Activated B cell treated with CpG ODN at 0.5 μM for 24 hours (primary cell): ENCODE data around the gene CFAP20DC. TPM values are rescaled to one million over a fixed set of nuclear protein-coding genes. Genes with fewer than 3 reads are reported as not detected.

Experiments used
- ATAC-seq: fragments of 200-7000 bp; cut with Tn5 transposase; one replicate; pipeline ENCODE4 v1.10.0; 2021; ENCODE audit warnings: low read depth, mild to moderate bottlenecking, moderate library complexity
- CTCF ChIA-PET: fragments of 350-600 bp; sonication (Branson Sonifier 250); formaldehyde crosslinking; loops from one replicate; lab custom pipeline; 2021; ENCODE audit warnings: antibody characterized with exemption; lab: Charles Lee
- POLR2A ChIA-PET: fragments of 350-600 bp; sonication (Branson Sonifier 250); formaldehyde crosslinking; loops from one replicate; lab custom pipeline; 2021; ENCODE audit warnings: antibody characterized with exemption; lab: Charles Lee
- DNase-seq: peaks from one replicate; pipeline ENCODE4 v3.0.0; 2022
- H3K27ac Mint-ChIP-seq: one replicate; pipeline ENCODE4 v1.8.0; 2020; ENCODE audit warnings: mixed read lengths
- H3K27me3 Mint-ChIP-seq: one replicate; pipeline ENCODE4 v1.8.0; 2021; ENCODE audit warnings: mixed read lengths
- H3K36me3 Mint-ChIP-seq: one replicate; pipeline ENCODE4 v1.8.0; 2021; ENCODE audit warnings: low read depth, mixed read lengths
- H3K4me1 Mint-ChIP-seq: one replicate; pipeline ENCODE4 v1.8.0; 2021; ENCODE audit warnings: mixed read lengths
- H3K4me3 Mint-ChIP-seq: one replicate; pipeline ENCODE4 v1.8.0; 2020; ENCODE audit warnings: mild to moderate bottlenecking, mixed read lengths
- H3K9me3 Mint-ChIP-seq: one replicate; pipeline ENCODE4 v1.8.0; 2020; ENCODE audit warnings: mixed read lengths
- intact Hi-C: fragments of 100-400 bp; cut with micrococcal nuclease; formaldehyde crosslinking; loops from one replicate; pipeline ENCODE4 v1.15.1; 2024
- total RNA-seq: library from RNA; stranded (reverse); gene quantifications from 2 replicates; pipeline ENCODE4 v1.2.3, GENCODE V29; 2022
- TF ChIP-seq, protein P1 (sequence below): fragments of 200-600 bp; IDR thresholded peaks from one replicate; pipeline ENCODE4 v1.8.0; 2022; ENCODE audit warnings: antibody characterized with exemption, mild to moderate bottlenecking

The CFAP20DC gene
- total RNA-seq, 1 donor from 2014 or later, result 1.6 TPM

DNA sequence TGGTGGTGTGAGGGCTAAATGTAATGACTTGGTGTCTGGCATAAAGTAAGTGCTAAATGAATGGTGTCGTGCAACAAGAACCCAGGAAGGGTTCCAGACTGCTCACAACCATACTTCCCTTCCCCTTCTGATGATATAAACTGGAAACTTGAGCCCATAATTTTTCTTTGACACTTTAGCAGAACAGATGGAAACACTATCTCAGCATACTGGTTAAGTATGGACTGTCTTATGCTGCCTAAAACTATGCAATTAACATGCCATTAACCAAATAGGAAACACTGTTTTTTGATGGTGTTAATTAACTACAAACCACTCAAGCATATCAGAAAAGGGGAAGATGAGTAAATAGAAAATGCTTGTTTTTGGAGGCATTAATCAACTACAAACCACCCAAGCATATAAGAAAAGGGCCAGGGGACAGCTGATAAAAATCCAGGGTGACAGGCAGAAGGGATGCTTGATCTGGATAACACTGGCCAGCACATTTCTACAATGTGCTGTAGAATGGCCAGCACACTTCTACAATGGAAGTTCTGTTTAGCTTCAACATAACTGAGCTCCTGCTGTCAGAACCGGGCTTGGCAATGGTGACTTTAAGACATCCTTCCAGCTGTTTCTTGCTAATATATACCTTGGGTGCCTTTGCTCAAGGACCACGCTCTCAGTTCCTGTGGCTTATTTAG is 297.8 kb downstream of the CFAP20DC start:
- DNase-seq (no peak), ATAC-seq (no peak)
- ChIA-PET POLR2A (no interaction called here), CTCF (no interaction called here)
- no peaks in the 10 kb centered on the region for H3K36me3 Mint-ChIP-seq
- TF ChIP-seq, protein P1, sequence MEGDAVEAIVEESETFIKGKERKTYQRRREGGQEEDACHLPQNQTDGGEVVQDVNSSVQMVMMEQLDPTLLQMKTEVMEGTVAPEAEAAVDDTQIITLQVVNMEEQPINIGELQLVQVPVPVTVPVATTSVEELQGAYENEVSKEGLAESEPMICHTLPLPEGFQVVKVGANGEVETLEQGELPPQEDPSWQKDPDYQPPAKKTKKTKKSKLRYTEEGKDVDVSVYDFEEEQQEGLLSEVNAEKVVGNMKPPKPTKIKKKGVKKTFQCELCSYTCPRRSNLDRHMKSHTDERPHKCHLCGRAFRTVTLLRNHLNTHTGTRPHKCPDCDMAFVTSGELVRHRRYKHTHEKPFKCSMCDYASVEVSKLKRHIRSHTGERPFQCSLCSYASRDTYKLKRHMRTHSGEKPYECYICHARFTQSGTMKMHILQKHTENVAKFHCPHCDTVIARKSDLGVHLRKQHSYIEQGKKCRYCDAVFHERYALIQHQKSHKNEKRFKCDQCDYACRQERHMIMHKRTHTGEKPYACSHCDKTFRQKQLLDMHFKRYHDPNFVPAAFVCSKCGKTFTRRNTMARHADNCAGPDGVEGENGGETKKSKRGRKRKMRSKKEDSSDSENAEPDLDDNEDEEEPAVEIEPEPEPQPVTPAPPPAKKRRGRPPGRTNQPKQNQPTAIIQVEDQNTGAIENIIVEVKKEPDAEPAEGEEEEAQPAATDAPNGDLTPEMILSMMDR, result no peak
- intact Hi-C loops, result no loop called here
- H3K4me1 Mint-ChIP-seq, result no peaks in the 10 kb centered on the region
- H3K4me3 Mint-ChIP-seq, result no peak overlapping the region
- no peaks in the 10 kb centered on the region for H3K27me3 Mint-ChIP-seq
- no peak overlapping the region for H3K27ac Mint-ChIP-seq
- H3K9me3 Mint-ChIP-seq, result no peaks in the 10 kb centered on the region

DNA sequence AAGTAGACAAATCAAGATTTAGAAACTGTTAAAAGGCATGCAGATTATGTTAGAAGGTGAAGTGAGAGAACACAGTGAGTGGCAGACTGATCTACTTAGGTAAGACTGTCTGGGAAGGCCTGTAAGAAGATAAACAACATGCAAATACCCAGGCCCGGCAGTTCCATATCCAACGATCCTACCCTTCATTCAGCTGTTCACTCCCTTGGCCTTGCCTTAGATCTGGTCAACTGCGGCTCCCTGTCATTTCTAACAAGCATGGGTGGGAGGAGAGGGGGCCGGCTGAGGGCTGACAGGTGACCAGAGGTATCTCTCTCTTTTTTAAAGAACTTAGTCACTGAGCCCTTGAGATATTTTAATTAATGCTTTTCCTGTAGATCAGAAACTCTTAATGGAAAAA is 298.6 kb downstream of the CFAP20DC start:
- H3K27ac Mint-ChIP-seq, result no peak overlapping the region
- intact Hi-C loops, result no loop called here
- CTCF ChIA-PET, result no interaction called here
- DNase-seq (no peak), ATAC-seq (no peak)
- TF ChIP-seq, protein P1, result no peak
- H3K4me1 Mint-ChIP-seq, result no peaks in the 10 kb centered on the region
- POLR2A ChIA-PET, result no interaction called here
- H3K4me3 Mint-ChIP-seq, result no peak overlapping the region
- no peaks in the 10 kb centered on the region for H3K36me3 Mint-ChIP-seq
- no peaks in the 10 kb centered on the region for H3K9me3 Mint-ChIP-seq
- H3K27me3 Mint-ChIP-seq, result no peaks in the 10 kb centered on the region

DNA sequence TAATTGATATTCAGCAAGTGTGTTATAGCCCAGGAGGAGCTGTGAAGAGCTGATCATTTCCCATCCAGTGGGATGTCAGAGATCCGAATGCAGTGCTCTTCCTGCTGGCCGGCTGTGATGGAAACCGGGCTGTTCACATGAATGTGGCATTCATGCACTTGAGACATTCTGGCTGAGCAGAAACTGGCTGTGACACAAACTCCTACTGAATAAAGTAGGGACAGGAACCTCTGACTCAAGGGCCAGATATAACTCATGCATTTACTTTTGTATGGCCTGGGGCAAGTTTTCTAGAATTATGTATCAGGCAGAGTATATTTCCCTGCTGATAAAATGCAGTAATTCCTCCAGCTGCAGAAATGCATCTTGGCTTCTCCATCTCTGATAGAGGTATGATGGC is 299.9 kb downstream of the CFAP20DC start:
- intact Hi-C loops, result no loop called here
- TF ChIP-seq, protein P1, result no peak
- peaks cover 3% of the 10 kb centered on the region for H3K27me3 Mint-ChIP-seq
- CTCF ChIA-PET, result no interaction called here
- H3K27ac Mint-ChIP-seq, result no peak overlapping the region
- no peak for DNase-seq
- POLR2A ChIA-PET, result no interaction called here
- ATAC-seq, result no peak
- H3K4me1 Mint-ChIP-seq, result no peaks in the 10 kb centered on the region
- no peaks in the 10 kb centered on the region for H3K9me3 Mint-ChIP-seq
- H3K36me3 Mint-ChIP-seq, result no peaks in the 10 kb centered on the region
- no peak overlapping the region for H3K4me3 Mint-ChIP-seq

DNA sequence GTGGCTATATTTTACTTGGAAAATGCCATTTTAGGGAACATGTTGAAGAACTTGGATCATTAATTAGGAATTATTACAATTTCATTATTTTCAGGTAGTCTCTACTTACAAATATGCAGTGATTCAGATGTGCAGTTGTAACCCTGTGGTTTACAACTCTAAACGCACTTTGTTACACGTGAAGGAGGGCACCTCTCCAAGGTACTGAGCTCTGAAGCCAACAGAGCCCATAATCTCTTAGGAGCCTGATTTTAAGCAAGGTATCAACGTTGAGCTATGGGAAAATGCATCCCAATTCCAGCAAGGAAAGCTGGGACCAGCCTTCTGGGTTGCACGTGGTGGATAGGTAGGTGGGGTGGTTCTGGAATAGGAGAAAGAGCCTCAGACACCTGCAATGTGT is 301.8 kb downstream of the CFAP20DC start:
- Mint-ChIP-seq H3K4me3 (no peak overlapping the region), H3K36me3 (no peaks in the 10 kb centered on the region), H3K9me3 (no peaks in the 10 kb centered on the region), H3K27ac (no peak overlapping the region), H3K27me3 (peaks cover 3% of the 10 kb centered on the region), H3K4me1 (no peaks in the 10 kb centered on the region)
- no peak for ATAC-seq
- intact Hi-C loops, result no loop called here
- no peak for DNase-seq
- POLR2A ChIA-PET, result no interaction called here
- CTCF ChIA-PET, result no interaction called here
- TF ChIP-seq, protein P1, result no peak

DNA sequence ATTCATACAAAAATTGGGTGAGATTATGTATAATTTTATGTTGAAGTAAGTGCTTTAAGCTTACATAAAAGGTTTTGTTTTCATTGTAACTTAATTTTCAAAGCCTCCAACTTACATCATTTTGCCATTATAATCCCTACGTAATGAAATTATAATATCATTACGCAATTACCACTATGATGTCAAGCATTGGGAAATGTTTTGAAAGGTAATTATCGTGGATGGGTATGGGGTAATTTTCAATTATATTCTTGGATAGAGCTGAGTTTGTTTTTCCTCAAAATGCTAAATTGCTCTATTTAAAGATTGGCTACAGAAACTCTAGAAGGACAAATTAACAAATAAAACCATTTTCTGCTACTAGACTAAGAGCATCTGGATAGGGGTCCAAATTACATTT is 303.1 kb downstream of the CFAP20DC start:
- H3K36me3 Mint-ChIP-seq, result no peaks in the 10 kb centered on the region

More for the DNA sequence above, 303.1 kb downstream of the CFAP20DC start:
- no peaks in the 10 kb centered on the region for H3K4me1 Mint-ChIP-seq
- ChIA-PET CTCF (no interaction called here), POLR2A (no interaction called here)
- H3K9me3 Mint-ChIP-seq, result no peaks in the 10 kb centered on the region
- H3K27ac Mint-ChIP-seq, result no peak overlapping the region
- intact Hi-C loops, result no loop called here
- no peak overlapping the region for H3K4me3 Mint-ChIP-seq
- TF ChIP-seq, protein P1, result no peak
- DNase-seq (no peak), ATAC-seq (no peak)
- peaks cover 3% of the 10 kb centered on the region for H3K27me3 Mint-ChIP-seq
